Breast epithelium (tissue), 3 donors: ENCODE measurements around the gene SNX27.

Experiments used
- POLR2A ChIP-seq: fragments of 450-650 bp; IDR thresholded peaks from one replicate; pipeline ENCODE4 v1.6.1; 2016; ENCODE audit warnings: antibody characterized with exemption, mild to moderate bottlenecking, moderate library complexity
- POLR2AphosphoS5 ChIP-seq, 3 donors: sonication (generic); formaldehyde crosslinking; IDR thresholded peaks; one replicate each; pipeline ENCODE4 v1.6.1; 2017; ENCODE audit warnings: antibody characterized with exemption in 3 of 3
- TF ChIP-seq, protein P1 (sequence below), 3 donors: fragments of 450-650 bp; IDR thresholded peaks; one replicate each; pipeline ENCODE4 v1.5.1; 2016 to 2017; ENCODE audit warnings: antibody characterized with exemption in 3 of 3, mild to moderate bottlenecking in 3 of 3, moderate library complexity in 3 of 3

DNA sequence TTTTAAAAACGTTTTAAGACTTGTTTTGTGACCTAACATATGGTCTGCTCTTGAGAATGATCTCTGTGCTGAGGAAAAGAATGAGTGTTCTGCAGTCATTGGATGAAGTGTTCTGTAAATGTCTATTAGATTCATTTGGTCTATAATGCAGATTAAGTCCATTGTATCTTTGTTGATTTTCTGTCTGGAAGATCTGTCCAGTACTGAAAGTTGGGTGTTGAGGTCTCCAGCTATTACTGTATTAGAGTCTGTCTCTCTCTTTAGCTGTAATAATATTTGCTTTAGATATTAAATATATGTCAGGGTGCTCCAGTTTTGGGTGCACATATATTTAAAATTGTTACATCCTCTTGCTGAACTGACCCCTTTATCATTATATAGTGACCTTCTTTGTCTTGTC lies 61.6 kb downstream of the SNX27 start:
- TF ChIP-seq, protein P1, sequence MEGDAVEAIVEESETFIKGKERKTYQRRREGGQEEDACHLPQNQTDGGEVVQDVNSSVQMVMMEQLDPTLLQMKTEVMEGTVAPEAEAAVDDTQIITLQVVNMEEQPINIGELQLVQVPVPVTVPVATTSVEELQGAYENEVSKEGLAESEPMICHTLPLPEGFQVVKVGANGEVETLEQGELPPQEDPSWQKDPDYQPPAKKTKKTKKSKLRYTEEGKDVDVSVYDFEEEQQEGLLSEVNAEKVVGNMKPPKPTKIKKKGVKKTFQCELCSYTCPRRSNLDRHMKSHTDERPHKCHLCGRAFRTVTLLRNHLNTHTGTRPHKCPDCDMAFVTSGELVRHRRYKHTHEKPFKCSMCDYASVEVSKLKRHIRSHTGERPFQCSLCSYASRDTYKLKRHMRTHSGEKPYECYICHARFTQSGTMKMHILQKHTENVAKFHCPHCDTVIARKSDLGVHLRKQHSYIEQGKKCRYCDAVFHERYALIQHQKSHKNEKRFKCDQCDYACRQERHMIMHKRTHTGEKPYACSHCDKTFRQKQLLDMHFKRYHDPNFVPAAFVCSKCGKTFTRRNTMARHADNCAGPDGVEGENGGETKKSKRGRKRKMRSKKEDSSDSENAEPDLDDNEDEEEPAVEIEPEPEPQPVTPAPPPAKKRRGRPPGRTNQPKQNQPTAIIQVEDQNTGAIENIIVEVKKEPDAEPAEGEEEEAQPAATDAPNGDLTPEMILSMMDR (IDR thresholded peaks at IDR 0.05): no peak
- TF ChIP-seq POLR2AphosphoS5 (IDR thresholded peaks at IDR 0.05) (no peak), POLR2A (no peak)
